GM21576 (cell line): ENCODE measurements around the gene C10orf71.

ENCODE experiments used
- ATAC-seq: cut with Tn5 transposase; IDR thresholded peaks from one replicate; pipeline ENCODE4 v1.9.1; 2021; ENCODE audit warnings: mild to moderate bottlenecking, moderate library complexity; ENCODE audit not compliant: unreplicated experiment

The C10orf71 gene, protein sequence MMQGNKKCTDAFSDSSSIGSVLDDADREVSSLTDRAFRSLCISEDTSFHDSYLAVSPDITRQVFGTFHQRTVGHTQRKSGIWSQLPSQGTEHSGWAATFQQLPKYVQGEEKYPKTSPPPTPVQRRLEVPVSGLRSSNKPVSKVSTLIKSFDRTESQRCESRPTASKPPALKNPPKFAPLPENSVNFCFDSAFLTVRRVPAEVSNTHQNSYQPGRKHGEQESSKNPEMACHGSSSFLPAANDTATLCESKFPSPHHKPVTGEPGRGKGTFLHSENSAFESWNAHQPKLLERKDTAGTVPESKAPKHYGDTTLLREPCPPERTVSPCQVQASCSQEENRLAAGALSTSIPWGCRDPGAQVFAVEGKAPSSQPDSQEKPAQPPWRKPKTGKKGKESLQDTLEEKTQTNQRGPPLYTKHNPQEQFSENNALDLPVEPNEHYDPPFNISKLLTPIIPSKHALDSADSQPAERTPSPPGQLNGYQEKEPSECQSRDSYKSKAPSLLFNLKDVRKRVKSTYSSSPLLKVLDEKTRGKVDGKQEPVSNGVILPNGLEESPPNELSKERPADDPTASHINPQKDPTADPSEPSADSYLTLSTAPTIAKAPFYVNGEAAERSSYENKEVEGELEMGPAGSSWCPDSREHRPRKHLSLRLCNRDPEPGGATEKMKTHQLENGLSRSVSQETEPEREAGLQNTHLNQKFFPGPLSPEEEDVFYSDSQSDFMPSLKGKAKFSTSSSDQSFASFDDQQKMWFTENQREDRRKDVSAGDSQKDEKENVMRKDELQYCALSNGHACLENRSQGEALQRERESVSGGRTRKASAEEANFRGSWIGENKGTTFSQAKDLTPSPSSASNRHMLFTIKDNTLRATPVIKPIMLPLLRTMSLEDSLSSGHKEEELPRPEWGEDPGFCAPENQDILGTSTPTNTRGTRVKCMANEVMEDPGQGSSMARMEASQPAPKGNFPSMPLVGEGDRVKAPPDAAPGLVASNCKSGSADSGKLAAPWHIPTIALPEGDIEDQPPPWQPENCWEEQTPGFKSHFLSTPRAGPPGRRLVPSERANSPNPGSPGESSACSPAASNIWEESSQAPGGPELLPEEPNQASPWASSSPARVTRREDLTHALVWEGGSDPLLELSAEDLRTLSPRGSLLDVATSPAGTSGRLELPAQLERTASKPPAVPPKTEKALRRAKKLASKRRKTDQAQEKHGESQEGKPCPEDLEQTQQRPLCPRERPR (N-terminal part only)

DNA sequence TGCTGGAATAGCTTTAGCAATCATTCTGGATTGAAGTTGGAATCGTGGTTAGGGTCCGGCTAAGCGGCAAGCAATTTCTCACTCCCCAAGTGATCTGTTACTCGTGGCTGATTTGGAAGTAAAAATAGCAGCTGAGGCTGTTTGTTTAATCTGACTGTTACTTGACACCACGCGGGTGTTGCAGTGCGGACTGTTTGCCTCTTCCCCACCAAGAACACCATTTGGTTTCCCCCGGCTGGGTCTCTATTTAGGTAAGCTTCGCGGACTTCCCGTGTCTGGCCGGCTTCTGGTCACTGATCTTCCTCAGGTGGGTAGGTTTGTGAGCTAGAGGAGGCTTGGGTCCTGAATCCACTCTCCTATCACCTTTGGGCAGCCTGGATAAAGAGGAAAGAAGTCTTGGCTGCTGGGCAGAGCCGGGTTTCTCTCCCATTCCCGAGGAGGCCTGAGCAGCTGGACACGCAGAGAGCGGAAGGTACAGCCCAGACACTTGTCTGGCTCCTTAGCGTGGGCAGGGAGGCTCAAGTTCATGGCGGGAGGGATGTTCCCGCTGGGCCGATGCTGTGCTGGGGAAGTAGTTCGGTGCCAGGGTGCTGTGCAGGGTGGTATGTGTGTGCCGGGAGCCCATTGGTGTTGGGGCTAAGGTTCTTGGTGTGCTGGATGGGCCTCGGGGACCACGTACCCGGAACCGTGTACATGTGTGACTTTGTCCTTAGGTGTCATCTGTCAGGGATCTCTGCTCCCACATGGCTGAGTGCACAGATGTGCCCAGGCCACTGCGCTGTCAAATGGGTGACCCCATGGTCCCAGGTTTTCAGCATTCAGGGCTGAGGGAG is at the start of gene C10orf71:
C10orf71 (plus strand) TSS at position 188 of the 833 bp plus-strand sequence. CDS start 23,376 bp downstream, outside the sequence.
- no peak for ATAC-seq

DNA sequence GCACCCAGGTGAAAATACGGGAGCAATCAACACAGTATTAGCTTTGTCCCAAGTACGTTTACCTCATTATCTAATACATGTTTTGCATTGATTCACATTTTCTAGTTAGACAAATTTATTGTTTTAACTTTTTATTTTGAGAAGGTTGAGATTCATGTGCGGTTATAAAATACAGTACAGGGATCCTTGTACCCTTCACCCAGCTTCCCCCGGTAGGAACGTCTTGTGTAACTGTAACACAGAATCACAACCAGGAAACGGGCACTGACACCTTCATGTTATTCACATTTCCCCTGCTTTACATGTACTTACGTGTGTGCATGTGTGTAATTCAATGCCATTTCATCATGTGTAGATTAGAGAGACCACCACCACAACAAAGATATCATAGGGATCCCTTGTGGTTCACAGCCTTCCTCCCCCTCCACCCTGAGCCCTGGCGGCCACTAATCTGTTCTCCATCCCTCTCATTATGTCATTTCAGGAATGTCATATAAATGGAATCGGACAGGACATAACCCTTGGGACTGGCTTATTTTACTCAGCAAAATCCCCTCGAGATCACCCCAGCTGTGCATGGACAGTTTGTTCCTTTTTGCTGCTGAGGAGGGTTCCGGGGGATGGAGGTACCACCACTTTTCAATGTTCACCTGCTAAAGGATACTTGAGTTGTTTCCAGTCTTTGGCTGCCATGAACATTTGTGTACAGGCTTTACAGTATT is 46.5 kb upstream of the C10orf71 start:
- ATAC-seq, result no peak

DNA sequence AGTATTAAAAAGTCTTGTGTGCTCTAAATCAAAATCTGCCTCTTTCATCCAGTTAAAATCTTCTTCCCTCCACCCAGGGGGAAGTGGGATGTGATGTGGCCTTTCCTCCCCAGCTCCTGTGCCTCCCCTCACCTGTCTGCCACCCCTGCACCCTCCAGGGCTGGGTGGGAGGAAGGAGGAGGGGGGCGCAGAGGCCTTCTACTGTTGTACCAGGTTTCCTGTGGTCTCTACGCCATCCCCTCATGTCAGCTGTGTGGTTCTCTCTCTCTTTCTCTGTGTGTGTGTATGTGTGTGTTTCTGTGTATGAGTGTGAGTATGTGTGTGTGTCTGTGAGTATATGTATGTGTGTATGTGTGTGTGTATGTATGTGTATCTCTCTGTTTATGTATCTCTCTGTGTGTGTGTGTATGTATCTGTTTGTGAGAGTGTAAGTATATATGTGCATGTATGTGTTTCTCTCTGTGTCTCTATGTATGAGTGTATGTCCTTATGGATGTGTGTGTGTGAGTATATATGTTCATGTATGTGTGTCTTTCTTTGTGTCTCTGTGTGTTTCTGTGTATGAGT is 45.5 kb upstream of the C10orf71 start:
- ATAC-seq, result no peak

DNA sequence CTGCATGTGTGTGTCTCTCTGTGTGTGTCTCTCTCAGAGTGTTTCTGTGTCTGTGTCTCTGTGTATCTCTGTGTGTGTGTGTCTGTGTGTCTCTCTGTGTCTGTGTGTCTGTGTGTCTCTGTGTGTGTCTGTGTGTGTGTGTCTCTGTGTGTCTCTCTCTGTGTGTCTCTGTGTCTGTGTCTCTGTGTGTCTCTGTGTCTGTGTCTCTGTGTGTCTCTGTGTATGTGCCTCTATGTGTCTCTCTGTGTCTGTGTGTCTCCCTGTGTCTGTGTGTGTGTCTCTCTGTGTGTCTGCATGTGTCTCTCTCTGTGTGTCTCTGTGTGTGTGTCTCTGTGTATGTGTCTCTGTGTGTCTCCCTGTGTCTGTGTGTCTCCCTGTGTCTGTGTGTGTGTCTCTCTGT is 44.8 kb upstream of the C10orf71 start:
- no peak for ATAC-seq

DNA sequence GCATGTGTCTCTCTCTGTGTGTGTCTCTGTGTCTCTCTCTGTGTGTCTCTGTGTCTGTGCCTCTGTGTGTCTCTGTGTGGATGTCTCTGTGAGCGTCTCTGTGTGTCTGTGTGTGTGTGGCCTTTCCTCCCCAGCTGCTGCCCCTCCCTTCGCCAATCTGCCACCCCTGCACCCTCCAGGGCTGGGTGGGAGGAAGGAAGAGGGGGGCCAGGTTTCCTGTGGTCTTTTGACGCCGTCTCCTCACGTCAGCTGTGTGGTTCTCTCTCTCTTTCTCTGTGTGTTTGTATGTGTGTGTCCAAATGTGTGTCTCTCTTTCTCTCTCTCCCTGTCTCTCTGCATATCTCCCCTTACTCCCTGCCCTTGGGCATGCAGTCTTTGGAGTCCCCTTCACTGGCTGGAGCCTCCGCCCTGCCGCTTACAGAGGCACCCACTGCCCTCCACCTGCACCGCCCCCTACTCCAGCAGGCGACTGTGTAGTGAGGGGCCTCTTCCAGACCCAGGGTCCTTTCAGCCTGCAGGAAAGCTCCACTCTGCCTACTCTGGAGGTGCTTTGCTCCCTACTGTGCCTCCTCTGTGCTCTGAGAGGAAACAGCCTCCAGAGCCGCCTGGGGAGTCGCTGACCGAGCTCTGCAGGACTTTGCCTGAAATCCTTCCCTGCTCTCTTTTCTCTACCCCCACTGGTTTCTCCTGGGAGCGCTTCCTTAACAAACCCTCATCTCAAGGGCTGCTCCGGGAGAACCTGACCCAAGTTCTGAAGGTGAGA is 44.2 kb upstream of the C10orf71 start:
- no peak for ATAC-seq

DNA sequence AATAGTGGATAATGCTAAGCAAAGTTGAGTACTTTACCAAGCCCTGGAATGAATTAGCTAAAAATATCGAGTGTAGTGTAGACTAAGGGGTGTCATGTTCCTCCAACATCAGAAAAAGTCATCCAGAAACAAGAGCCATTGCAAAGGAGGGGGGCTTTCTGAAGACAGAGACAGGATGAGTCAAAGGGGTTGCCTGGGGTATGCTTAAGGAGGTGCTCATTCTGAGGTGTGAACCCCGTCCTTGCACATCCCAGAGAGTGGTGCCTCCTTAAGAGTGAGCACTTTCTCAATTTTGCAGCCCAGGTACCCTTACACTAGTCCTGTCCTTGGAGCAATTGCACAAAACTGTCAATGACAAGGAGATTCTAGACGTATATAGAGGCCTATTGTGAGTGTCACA is 43.1 kb upstream of the C10orf71 start:
- no peak for ATAC-seq

DNA sequence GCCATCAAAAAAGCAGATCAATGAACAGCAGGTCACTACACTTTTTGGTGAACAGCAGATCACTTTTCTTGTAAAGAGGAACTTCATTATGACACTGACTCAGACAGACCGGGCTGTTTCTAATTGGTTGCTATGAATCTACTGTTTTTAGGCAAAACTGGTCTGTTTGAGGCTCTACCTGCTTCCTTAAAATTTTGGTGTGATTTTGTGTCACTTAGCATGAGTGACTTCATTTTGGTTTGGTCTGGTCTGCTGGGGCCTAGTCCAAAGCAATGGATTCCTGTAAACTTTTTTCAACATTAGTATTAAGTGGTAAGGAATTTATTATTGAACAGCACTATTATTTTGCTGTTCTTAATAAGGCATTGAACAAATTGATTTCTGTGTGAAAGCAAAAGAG is 41.8 kb upstream of the C10orf71 start:
- no peak for ATAC-seq

DNA sequence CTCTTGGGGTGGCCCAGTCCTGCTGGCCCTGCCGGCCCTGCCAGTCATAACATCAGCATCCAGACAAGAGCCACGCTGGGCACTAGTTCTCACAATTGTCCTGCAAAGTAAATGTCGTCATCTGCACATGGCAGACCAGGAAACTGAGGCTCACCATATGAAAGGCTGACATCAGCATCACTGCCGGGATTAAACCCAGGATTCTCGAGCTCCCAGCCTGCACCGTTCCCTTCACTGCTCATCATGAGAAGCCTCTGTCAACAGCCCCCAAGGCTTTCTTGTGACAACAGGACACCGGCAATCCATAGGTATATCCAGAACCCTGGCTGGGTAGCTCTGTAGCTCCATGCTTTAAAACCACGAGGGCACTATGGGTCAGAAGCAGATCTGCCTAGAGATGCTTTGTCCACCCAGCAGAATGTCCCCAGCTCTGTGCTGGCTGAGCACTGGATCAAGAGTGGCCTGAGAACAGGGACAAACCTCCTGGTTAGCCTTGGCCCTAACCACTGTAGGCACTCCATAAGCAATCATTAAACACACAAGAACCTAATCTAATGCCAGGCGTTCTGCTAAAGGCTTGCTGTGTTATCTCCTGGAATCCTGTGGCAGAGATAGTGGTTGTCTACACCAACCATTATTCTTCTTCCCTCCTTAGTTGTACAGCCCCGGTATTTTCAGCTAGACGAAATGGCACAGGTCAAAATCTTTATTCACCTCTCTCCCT is 41.2 kb upstream of the C10orf71 start:
- ATAC-seq, result no peak

DNA sequence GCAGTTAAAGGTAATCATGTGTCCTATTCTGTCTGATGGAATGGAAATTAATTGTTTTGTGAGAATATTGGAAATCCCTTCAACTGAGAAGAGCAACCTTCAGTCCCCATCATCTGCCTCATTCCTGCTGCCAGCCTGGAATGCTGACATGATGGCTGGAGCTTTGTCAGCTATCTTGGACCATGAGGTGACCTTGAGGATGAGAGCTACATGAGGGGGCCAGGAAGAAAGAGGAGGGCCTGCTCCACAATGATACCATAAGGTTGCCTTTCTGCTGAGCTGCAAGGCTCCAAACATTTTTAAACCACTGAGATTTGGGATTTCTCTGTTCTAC is 40.7 kb upstream of the C10orf71 start:
- ATAC-seq, result no peak

DNA sequence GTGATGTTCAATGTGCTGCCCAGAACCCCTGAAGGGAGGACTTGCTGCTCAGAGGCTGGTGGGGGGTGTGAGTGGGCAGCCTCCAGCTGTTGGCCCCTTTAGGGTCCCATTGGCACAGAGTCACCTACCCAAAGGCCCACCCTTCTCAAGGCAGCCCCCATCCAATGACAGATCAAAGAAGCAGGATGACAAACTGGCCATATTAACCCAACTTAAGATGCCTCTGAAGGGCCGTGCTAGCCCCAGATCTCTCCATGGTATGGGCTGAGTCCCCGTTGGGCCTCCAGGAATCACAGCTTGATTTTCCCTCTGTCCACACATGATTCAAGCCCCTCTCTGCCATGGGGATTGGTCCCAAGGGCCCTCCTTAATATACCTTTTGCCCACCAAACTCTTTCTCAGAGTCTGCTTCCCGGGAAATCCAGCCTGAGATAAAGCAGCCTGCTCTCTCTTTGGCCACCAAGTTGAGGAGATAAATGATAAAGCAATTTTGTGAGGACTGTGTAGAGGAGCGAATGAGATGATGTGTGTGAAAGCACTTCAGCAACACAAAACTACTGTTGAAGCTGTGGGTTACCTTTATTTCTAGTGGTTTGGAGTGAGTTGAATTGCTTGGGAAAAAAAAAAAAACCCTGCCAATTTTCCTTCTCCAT is 38.2 kb upstream of the C10orf71 start:
- no peak for ATAC-seq

DNA sequence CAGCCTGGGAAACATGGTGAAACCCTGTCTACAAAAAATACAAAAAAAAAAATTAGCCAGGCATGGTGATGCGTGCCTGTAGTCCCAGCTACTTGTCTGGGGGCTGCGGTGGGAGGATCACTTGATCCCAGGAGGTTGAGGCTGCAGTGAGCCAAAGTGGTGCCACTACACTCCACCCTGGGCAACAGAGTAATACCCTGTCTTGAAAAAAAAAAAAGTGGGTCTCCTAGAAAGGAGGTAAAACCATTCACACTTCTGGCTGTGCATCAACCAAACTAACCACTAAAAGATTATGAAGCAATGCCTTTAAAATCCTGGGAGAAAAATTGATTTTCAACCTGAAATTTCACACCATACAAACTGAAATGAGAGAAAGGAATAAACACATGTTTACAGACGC is 35.4 kb upstream of the C10orf71 start:
- no peak for ATAC-seq

DNA sequence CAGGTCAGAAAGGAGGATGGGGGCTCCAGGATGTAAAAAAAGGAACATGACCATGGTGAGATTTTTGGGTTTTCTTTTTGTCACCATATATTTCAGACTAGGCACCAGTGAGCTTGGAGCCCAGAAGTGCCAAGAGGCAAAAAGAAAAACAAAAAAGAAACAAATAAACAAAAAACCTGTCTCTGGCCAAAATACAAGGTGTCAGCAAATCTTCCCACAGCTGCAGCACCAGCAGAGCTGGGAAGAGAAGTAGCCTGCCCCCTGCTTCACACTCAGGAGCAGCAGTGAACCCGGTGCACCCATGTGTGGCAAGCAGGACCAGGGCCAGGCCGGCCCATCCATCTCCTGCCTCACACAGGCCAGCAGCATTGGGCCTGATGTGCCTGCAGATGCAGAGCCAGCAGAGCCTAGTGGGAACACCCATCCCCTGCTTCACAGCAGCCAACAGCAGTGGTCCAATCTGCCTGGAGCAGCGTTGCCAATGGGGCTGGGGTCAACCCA is 34.7 kb upstream of the C10orf71 start:
- no peak for ATAC-seq

DNA sequence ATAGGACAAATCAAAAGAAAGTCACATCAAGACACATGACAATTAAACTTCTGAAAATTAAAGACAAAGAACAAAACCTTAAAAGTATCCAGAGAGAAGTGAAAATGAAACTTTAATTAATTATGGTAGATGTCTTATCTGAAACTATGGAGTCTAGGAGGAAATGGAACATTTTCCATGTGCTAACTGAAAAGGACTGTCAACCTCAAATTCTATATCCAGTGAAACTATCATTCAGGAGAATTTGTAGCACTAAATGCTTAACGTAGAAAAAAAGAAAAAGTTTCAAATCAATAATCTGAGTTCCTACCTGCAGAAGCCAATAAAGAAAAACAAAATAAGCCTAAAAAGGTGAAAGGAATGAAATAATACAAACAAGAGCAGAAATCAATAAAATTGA is 33.1 kb upstream of the C10orf71 start:
- ATAC-seq, result no peak

DNA sequence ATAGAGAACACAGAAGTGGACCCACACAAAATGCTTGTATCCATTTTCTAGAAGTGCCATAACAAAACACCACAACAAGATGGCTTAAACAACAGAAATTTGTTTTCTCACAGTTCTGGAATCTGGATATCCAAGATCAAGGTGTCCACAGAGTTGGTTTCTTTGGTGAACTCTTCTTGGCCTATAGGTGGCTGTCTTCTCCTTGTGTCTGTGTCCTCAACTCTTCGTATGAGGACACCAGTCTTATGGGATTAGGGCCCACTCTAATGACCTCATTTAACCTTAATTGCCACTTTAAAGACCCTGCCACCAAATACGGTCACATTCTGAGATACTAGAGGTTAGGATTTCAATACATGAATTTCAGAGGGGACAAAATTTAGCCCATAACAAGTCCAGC is 30.8 kb upstream of the C10orf71 start:
- no peak for ATAC-seq

DNA sequence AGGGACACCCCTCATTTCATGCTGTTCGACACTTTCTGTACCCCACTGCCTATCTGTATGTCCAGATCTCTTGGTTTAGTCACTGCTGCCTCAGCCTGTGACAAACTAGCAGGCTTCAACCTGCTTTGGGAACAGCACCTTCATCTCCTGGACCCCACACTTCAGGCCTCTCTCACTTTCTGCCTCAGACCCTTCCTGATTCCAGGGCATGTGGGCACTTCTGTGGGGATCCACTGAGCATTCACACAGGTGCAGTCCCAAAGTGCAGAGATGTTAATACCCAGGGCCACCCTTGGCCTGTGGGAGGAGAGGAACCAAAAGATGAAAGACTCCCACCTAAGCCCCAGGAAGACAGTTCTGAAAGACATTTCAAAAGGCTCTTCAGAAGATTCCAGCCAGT is 29.4 kb upstream of the C10orf71 start:
- ATAC-seq, result no peak

DNA sequence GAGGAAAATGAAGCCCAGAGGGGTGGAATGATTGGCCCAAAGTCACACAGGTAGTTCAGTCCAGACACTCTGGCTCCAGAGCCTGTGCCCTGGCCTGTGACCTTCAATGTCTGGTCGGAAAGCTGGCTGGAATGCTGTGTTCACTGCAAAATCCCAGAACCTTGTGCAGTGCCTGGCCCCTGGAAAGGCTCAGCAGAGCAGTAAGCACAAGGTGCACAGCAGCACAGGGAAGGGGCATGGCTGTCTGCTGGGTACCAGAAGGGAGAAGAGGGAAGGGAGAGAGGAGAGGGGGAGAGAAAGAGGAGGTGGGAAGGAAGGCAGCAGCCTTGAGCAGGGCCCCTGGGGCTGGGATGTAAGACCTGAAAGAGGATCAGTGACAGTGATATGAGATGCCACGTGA is 28.4 kb upstream of the C10orf71 start:
- ATAC-seq, result no peak

DNA sequence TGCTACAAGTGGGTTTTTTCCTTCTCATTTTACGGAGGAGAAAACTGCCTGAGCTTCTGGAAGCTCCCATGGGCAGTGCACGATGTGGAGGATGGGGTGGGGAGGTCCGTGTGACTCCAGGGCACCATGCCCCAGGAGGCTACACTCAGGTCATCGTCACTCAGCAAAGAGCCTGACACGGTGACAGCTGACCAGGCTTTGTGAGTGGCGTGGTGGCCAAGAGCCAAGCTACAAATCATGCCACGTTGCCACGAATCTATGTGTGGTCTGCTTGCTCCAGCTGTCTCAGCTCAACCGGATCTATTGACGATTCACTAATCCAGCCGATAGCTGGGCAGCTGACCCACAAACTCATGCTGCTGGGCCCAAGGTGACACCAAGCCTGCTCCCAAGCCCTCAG is 27.6 kb upstream of the C10orf71 start:
- no peak for ATAC-seq
